Osteoblast (primary cell): ENCODE measurements around the gene TRIM66. TPM values are rescaled to one million over a fixed set of nuclear protein-coding genes. Genes with fewer than 3 reads are reported as not detected.

Source experiments
- DNase-seq: peaks from one replicate; pipeline ENCODE4 v3.0.0; 2011; ENCODE audit warnings: low spot score, mixed read lengths; ENCODE audit not compliant: insufficient read length; ENCODE audit errors: missing footprints
- H2AFZ ChIP-seq: 2 replicates; pipeline ENCODE4 v1.6.0; 2011; ENCODE audit warnings: mild to moderate bottlenecking, low read length
- H3K27ac ChIP-seq: 2 replicates; pipeline ENCODE4 v1.5.1; 2011; ENCODE audit warnings: mild to moderate bottlenecking, low read depth, low read length, moderate library complexity
- H3K27me3 ChIP-seq: 2 replicates; pipeline ENCODE4 v1.6.0; 2012; ENCODE audit warnings: mild to moderate bottlenecking, control low read depth, inconsistent platforms, low read length, moderate library complexity; ENCODE audit not compliant: insufficient read depth
- H3K36me3 ChIP-seq: 2 replicates; pipeline ENCODE4 v1.5.1; 2011; ENCODE audit warnings: mild to moderate bottlenecking, low read length, control low read depth, moderate library complexity; ENCODE audit not compliant: insufficient read depth
- H3K4me1 ChIP-seq: 2 replicates; pipeline ENCODE4 v1.5.1; 2011; ENCODE audit warnings: mild to moderate bottlenecking, low read length, control low read depth, moderate library complexity; ENCODE audit not compliant: insufficient read depth
- H3K4me2 ChIP-seq: 2 replicates; pipeline ENCODE4 v1.6.0; 2011; ENCODE audit warnings: mild to moderate bottlenecking, low read length; ENCODE audit not compliant: insufficient read depth
- H3K4me3 ChIP-seq: fragments of 200-600 bp; sonication (generic); 3 replicates; pipeline ENCODE4 v1.5.1; 2012; ENCODE audit warnings: mild to moderate bottlenecking, low read length, inconsistent platforms; ENCODE audit not compliant: insufficient read depth
- H3K79me2 ChIP-seq: 2 replicates; pipeline ENCODE4 v1.6.0; 2012; ENCODE audit warnings: mild to moderate bottlenecking, low read length, control low read depth, inconsistent platforms; ENCODE audit not compliant: insufficient read depth
- H3K9me3 ChIP-seq: 2 replicates; pipeline ENCODE4 v1.5.1; 2011; ENCODE audit warnings: low read depth, low read length, control low read depth
- H4K20me1 ChIP-seq: 2 replicates; pipeline ENCODE4 v1.6.0; 2012; ENCODE audit warnings: mild to moderate bottlenecking, low read length, control low read depth; ENCODE audit not compliant: insufficient read depth
- total RNA-seq: library from RNA; depleted of rRNA; stranded (reverse); fragments of >200 nt; gene quantifications from 2 replicates; pipeline ENCODE4 v1.2.3, GENCODE V29; 2012
- TF ChIP-seq, protein P1 (sequence below): IDR thresholded peaks from 2 replicates; pipeline ENCODE4 v1.5.1; 2011; ENCODE audit warnings: mild to moderate bottlenecking, low read depth, low read length, moderate library complexity; ENCODE audit errors: extremely low read depth

Gene TRIM66
- total RNA-seq, 1 donor, result 9.0 TPM

DNA sequence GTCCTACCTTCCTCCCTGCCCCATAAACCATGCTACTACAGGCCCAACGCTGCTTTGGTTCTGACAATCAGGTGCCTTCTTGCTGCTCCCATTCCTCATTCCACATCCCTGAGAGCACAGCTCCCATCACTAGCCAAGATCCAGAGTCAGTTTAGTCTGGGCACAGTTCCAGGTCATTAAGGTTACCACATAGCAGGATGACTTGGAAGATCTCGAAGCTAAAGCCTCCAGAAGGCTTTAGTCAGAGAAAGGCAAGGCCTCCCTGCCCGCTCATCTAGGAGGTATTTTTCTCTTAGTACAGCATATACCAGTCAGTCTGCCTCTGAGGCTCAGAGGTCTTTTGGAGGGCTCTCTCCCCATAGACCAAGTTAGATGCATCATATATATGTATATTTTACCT lies 30.3 kb downstream of the TRIM66 start:
- peak; percentile 90 for DNase-seq
- Histone ChIP-seq H3K9me3 (no peaks in the 10 kb centered on the region), H3K27me3 (no peaks in the 10 kb centered on the region), H3K4me2 (no peak overlapping the region), H3K27ac (peak overlapping the region; percentile 65), H4K20me1 (no peaks in the 10 kb centered on the region), H2AFZ (no peak overlapping the region), H3K36me3 (peaks cover 8% of the 10 kb centered on the region), H3K4me3 (no peak overlapping the region), H3K4me1 (peaks cover 24% of the 10 kb centered on the region), H3K79me2 (no peaks in the 10 kb centered on the region)
- TF ChIP-seq, protein P1, sequence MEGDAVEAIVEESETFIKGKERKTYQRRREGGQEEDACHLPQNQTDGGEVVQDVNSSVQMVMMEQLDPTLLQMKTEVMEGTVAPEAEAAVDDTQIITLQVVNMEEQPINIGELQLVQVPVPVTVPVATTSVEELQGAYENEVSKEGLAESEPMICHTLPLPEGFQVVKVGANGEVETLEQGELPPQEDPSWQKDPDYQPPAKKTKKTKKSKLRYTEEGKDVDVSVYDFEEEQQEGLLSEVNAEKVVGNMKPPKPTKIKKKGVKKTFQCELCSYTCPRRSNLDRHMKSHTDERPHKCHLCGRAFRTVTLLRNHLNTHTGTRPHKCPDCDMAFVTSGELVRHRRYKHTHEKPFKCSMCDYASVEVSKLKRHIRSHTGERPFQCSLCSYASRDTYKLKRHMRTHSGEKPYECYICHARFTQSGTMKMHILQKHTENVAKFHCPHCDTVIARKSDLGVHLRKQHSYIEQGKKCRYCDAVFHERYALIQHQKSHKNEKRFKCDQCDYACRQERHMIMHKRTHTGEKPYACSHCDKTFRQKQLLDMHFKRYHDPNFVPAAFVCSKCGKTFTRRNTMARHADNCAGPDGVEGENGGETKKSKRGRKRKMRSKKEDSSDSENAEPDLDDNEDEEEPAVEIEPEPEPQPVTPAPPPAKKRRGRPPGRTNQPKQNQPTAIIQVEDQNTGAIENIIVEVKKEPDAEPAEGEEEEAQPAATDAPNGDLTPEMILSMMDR, result no peak

- DNase-seq, result no peak
- Histone ChIP-seq H2AFZ (no peak overlapping the region), H4K20me1 (no peaks in the 10 kb centered on the region), H3K9me3 (no peaks in the 10 kb centered on the region), H3K36me3 (peaks cover 16% of the 10 kb centered on the region), H3K4me2 (no peak overlapping the region), H3K4me3 (no peak overlapping the region), H3K27ac (no peak overlapping the region), H3K79me2 (no peaks in the 10 kb centered on the region), H3K4me1 (peaks cover 24% of the 10 kb centered on the region), H3K27me3 (no peaks in the 10 kb centered on the region)
- TF ChIP-seq, protein P1, result no peak
Observed at GRCh38 chr11:8650401-8650990, 32.0 kb downstream of the TRIM66 start.

DNA sequence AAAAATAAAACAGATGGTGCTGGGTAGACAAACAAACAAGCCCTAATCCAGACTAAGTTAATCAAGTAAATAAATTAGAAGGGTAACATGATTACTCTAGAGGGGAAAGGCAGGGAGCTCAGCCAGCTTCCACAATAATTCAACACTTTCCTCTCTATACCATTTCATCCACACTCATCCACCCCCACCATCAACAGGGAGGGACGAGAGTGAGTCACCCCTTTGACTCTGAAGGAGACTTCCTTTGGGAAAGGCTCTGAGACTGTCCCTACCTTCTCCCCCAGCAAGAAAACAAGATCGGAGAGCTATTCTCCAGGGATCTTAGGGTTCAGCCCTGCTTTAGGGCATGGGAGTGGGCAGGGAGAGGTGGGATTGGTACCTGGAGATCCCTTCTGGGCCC lies 33.1 kb downstream of the TRIM66 start:
- no peaks in the 10 kb centered on the region for H3K27me3 ChIP-seq
- H2AFZ ChIP-seq, result peak overlapping the region; percentile 76
- H3K4me3 ChIP-seq, result peak overlapping the region; percentile 31
- DNase-seq, result peak; percentile 94
- peak overlapping the region; percentile 61 for H3K4me2 ChIP-seq
- H3K36me3 ChIP-seq, result peaks cover 21% of the 10 kb centered on the region
- TF ChIP-seq, protein P1, result no peak
- H3K27ac ChIP-seq, result peak overlapping the region; percentile 32
- H3K79me2 ChIP-seq, result no peaks in the 10 kb centered on the region
- no peaks in the 10 kb centered on the region for H4K20me1 ChIP-seq
- peaks cover 24% of the 10 kb centered on the region for H3K4me1 ChIP-seq
- H3K9me3 ChIP-seq, result no peaks in the 10 kb centered on the region

- H2AFZ ChIP-seq, result no peak overlapping the region
- H4K20me1 ChIP-seq, result no peaks in the 10 kb centered on the region
- TF ChIP-seq, protein P1, result no peak
- peaks cover 14% of the 10 kb centered on the region for H3K4me1 ChIP-seq
- H3K4me3 ChIP-seq, result no peak overlapping the region
- H3K36me3 ChIP-seq, result peaks cover 21% of the 10 kb centered on the region
- no peaks in the 10 kb centered on the region for H3K9me3 ChIP-seq
- H3K27ac ChIP-seq, result no peak overlapping the region
- H3K4me2 ChIP-seq, result no peak overlapping the region
- H3K27me3 ChIP-seq, result no peaks in the 10 kb centered on the region
- DNase-seq, result no peak
- no peaks in the 10 kb centered on the region for H3K79me2 ChIP-seq
Observed at GRCh38 chr11:8646873-8647272, 35.6 kb downstream of the TRIM66 start.
